ENCODE data around the gene CCL19. TPM values are rescaled to one million over a fixed set of nuclear protein-coding genes. Genes with fewer than 3 reads are reported as not detected.

Gene CCL19
- total and polyA plus RNA-seq, 2 experiments from 2014 or later: not detected

GRCh38 chr9:34653151-34654072 is 37.7 kb downstream of the CCL19 start (continued):
- TF ChIP-seq, protein P1, sequence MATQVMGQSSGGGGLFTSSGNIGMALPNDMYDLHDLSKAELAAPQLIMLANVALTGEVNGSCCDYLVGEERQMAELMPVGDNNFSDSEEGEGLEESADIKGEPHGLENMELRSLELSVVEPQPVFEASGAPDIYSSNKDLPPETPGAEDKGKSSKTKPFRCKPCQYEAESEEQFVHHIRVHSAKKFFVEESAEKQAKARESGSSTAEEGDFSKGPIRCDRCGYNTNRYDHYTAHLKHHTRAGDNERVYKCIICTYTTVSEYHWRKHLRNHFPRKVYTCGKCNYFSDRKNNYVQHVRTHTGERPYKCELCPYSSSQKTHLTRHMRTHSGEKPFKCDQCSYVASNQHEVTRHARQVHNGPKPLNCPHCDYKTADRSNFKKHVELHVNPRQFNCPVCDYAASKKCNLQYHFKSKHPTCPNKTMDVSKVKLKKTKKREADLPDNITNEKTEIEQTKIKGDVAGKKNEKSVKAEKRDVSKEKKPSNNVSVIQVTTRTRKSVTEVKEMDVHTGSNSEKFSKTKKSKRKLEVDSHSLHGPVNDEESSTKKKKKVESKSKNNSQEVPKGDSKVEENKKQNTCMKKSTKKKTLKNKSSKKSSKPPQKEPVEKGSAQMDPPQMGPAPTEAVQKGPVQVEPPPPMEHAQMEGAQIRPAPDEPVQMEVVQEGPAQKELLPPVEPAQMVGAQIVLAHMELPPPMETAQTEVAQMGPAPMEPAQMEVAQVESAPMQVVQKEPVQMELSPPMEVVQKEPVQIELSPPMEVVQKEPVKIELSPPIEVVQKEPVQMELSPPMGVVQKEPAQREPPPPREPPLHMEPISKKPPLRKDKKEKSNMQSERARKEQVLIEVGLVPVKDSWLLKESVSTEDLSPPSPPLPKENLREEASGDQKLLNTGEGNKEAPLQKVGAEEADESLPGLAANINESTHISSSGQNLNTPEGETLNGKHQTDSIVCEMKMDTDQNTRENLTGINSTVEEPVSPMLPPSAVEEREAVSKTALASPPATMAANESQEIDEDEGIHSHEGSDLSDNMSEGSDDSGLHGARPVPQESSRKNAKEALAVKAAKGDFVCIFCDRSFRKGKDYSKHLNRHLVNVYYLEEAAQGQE (IDR thresholded peaks at IDR 0.05; ENCODE audit: unreplicated experiment): no peak
- no peak for TF ChIP-seq EZH2phosphoT487 (IDR thresholded peaks at IDR 0.05; ENCODE audit: unreplicated experiment)

- Mint-ChIP-seq H3K4me1 (peaks cover 42% of the 10 kb centered on the region), H3K36me3 (ENCODE audit: low read depth) (peaks cover 23% of the 10 kb centered on the region), H3K9me3 (no peaks in the 10 kb centered on the region; the same call in 2 of the 3 replicates), H3K27me3 (ENCODE audit: insufficient read depth, low read depth, poor library complexity) (peaks cover 19% of the 10 kb centered on the region), H3K4me3 (peak overlapping the region; percentile 80), H3K27ac (no peak overlapping the region)
- Histone ChIP-seq H3F3A (replicated peaks; ENCODE audit: low read depth) (0 out of 2 replicates have a peak, but pooled peaks cover 4% of the 10 kb centered on the region), H3K27me3 (ENCODE audit: insufficient read depth) (no peaks in the 10 kb centered on the region), H3K4me3 (peak overlapping the region; percentile 53; the same call in 1 of the 2 replicates), H4K20me1 (replicated peaks; ENCODE audit: insufficient read depth) (no peaks in the 10 kb centered on the region; the same call in none of the 2 replicates), H3K36me3 (ENCODE audit: insufficient read depth) (peaks cover 3% of the 10 kb centered on the region; the same call in 1 of the 2 replicates), H3K27ac (ENCODE audit: low read depth) (no peak overlapping the region), H3K9me2 (ENCODE audit: insufficient read depth) (no peaks in the 10 kb centered on the region), H2AFZ (0 out of 2 replicates have a peak overlapping the region, but pooled peaks have one; percentile 14), H3K4me1 (ENCODE audit: insufficient read depth) (peaks cover 20% of the 10 kb centered on the region), H3K4me2 (peak overlapping the region; percentile 81), H3K79me2 (replicated peaks; ENCODE audit: insufficient read depth) (peaks cover 6% of the 10 kb centered on the region)
- ATAC-seq (no peak), DNase-seq (ENCODE audit: low spot score) (no peak)
- no peak for TF ChIP-seq STAT1 (IDR thresholded peaks at IDR 0.05; ENCODE audit: unreplicated experiment)
- TF ChIP-seq CTCF (conservative IDR thresholded peaks at IDR 0.05; ENCODE audit: low read depth in 2 of 2): no peak
- no peak for TF ChIP-seq JUNB (IDR thresholded peaks at IDR 0.05; ENCODE audit: unreplicated experiment)
- no peak for TF ChIP-seq EZH2phosphoT487 (IDR thresholded peaks at IDR 0.05; ENCODE audit: unreplicated experiment)
- no peak for TF ChIP-seq NANOG (IDR thresholded peaks at IDR 0.05; ENCODE audit: borderline replicate concordance)
- no peak for TF ChIP-seq ZNF331 (CRISPR knock-in tag; IDR thresholded peaks at IDR 0.05; ENCODE audit: low read depth)
- no peak for TF ChIP-seq ZNF462 (CRISPR knock-in tag; IDR thresholded peaks at IDR 0.05)
- TF ChIP-seq POLR2AphosphoS5 (IDR thresholded peaks at IDR 0.05; ENCODE audit: low read depth): no peak
- no peak for TF ChIP-seq ZNF114 (CRISPR knock-in tag; IDR thresholded peaks at IDR 0.05)
- TF ChIP-seq ETS1 (IDR thresholded peaks at IDR 0.05): no peak
Observed at GRCh38 chr9:34652602-34653000, 38.5 kb downstream of the CCL19 start.

All from GM23338 (cell line).